HepG2 (cell line): ENCODE results near the gene SLC15A3. TPM values are rescaled to one million over a fixed set of nuclear protein-coding genes. Genes with fewer than 3 reads are reported as not detected.
A peak's percentile ranks its signal among the peaks of the same experiment; 100 is the strongest.

Experiments used
- FUBP1 ChIP-seq: sonication (generic); formaldehyde crosslinking; IDR thresholded peaks from 2 replicates; pipeline ENCODE4 v1.5.1; 2020; ENCODE audit warnings: missing genetic modification reagents, mild to moderate bottlenecking, borderline replicate concordance
- HCFC1 ChIP-seq: fragments of 150-350 bp; IDR thresholded peaks from 2 replicates; pipeline ENCODE4 v1.6.1; 2014; ENCODE audit warnings: low read depth, low read length
- IKZF1 ChIP-seq: fragments of 450-650 bp; IDR thresholded peaks from 2 replicates; pipeline ENCODE4 v1.7.1; 2016
- KAT8 ChIP-seq: IDR thresholded peaks from 2 replicates; pipeline ENCODE4 v1.6.1; 2016; ENCODE audit warnings: missing genetic modification reagents, missing compliant biosample characterization
- NR2F6 ChIP-seq, 2 experiments: IDR thresholded peaks; 2 replicates each; pipeline ENCODE4 v1.6.1; 2016; ENCODE audit warnings: antibody characterized with exemption in 1 of 2, mild to moderate bottlenecking in 1 of 2
- REPIN1 ChIP-seq: sonication (generic); formaldehyde crosslinking; IDR thresholded peaks from 2 replicates; pipeline ENCODE4 v1.8.0; 2022; ENCODE audit warnings: missing genetic modification reagents, low read depth, mild to moderate bottlenecking, borderline replicate concordance
- RFX1 ChIP-seq: fragments of 450-650 bp; IDR thresholded peaks from 2 replicates; pipeline ENCODE4 v1.6.1; 2017
- SNAPC2 ChIP-seq: sonication (generic); formaldehyde crosslinking; IDR thresholded peaks from 2 replicates; pipeline ENCODE4 v1.8.1; 2022; ENCODE audit warnings: mild to moderate bottlenecking, missing genetic modification reagents
- SNAPC4 ChIP-seq: sonication (generic); formaldehyde crosslinking; IDR thresholded peaks from 2 replicates; pipeline ENCODE4 v1.4.0; 2020; ENCODE audit warnings: mild to moderate bottlenecking, missing genetic modification reagents
- TBP ChIP-seq: sonication (generic); formaldehyde crosslinking; IDR thresholded peaks from 2 replicates; pipeline ENCODE4 v1.5.0; 2020; ENCODE audit warnings: missing genetic modification reagents
- TOE1 ChIP-seq: sonication (generic); formaldehyde crosslinking; IDR thresholded peaks from 2 replicates; pipeline ENCODE4 v1.4.0; 2020; ENCODE audit warnings: mild to moderate bottlenecking, missing genetic modification reagents
- ZBTB26 ChIP-seq: IDR thresholded peaks from 2 replicates; pipeline ENCODE4 v1.6.1; 2016; ENCODE audit warnings: missing compliant biosample characterization, missing genetic modification reagents, borderline replicate concordance
- ZFP36L2 ChIP-seq: sonication (generic); formaldehyde crosslinking; IDR thresholded peaks from 2 replicates; pipeline ENCODE4 v1.4.0; 2020; ENCODE audit warnings: missing genetic modification reagents
- ZFP62 ChIP-seq: sonication (generic); formaldehyde crosslinking; IDR thresholded peaks from 2 replicates; pipeline ENCODE4 v1.4.0; 2020; ENCODE audit warnings: missing genetic modification reagents
- ZNF234 ChIP-seq: sonication (generic); formaldehyde crosslinking; conservative IDR thresholded peaks from 2 replicates; pipeline ENCODE4 v1.5.1; 2020; ENCODE audit warnings: mild to moderate bottlenecking, missing genetic modification reagents
- ZNF329 ChIP-seq: sonication (generic); formaldehyde crosslinking; IDR thresholded peaks from 2 replicates; pipeline ENCODE4 v1.9.0; 2021; ENCODE audit warnings: low read depth, mild to moderate bottlenecking, missing genetic modification reagents
- ZNF552 ChIP-seq: sonication (generic); formaldehyde crosslinking; IDR thresholded peaks from 2 replicates; pipeline ENCODE4 v1.9.0; 2022; ENCODE audit warnings: missing genetic modification reagents, mild to moderate bottlenecking, borderline replicate concordance
- ZNF562 ChIP-seq: sonication (generic); formaldehyde crosslinking; IDR thresholded peaks from 2 replicates; pipeline ENCODE4 v1.8.0; 2022; ENCODE audit warnings: missing genetic modification reagents, borderline replicate concordance
- ZNF615 ChIP-seq: sonication (generic); formaldehyde crosslinking; IDR thresholded peaks from 2 replicates; pipeline ENCODE4 v1.5.0; 2020; ENCODE audit warnings: mild to moderate bottlenecking, missing genetic modification reagents, borderline replicate concordance
- ZNF703 ChIP-seq: sonication (generic); formaldehyde crosslinking; IDR thresholded peaks from 2 replicates; pipeline ENCODE4 v1.5.1; 2020; ENCODE audit warnings: missing genetic modification reagents, mild to moderate bottlenecking, moderate library complexity, borderline replicate concordance
- polyA plus RNA-seq, 8 experiments: library from polyadenylated mRNA; depleted of rRNA in 3 of 8; stranded (reverse) in 7 of 8; unstranded in 1 of 8; fragments of >200 nt; fragmentation: Illumina TruSeq in 4 of 8; extraction: Trizol in 4 of 8; gene quantifications; 2 replicates each; pipeline versions ENCODE4 v1.2.1 to v1.2.3, GENCODE V29; 2011 to 2016; ENCODE audit warnings: low read depth in 4 of 8, missing spikeins in 1 of 8, mixed read lengths in 1 of 8; ENCODE audit not compliant: insufficient read depth in 1 of 8
- total RNA-seq, 5 experiments: library from RNA; depleted of rRNA; stranded (reverse); fragments of >200 nt; fragmentation: Illumina TruSeq; extraction: Trizol; gene quantifications; 2 replicates each; pipeline ENCODE4 v1.2.3, GENCODE V29; 2016; ENCODE audit warnings: low read depth in 1 of 5
- TF ChIP-seq, protein P1 (sequence below): sonication (generic); formaldehyde crosslinking; IDR thresholded peaks from 2 replicates; pipeline ENCODE4 v1.4.0; 2020; ENCODE audit warnings: missing genetic modification reagents

SLC15A3 gene
- total and polyA plus RNA-seq, 2 of the 13 experiments (the other 11 are each of a cell fraction or from before 2014, with no cell fraction given), result 0.45 to 0.77 TPM

GRCh38 chr11:60913793-60914632, 38.0 kb downstream of the SLC15A3 start, which contains the start of gene TMEM109 (continued):
- TF ChIP-seq SNAPC4 (no peak), SNAPC2 (CRISPR knock-in tag) (no peak), HCFC1 (peak; percentile 87), ZFP36L2 (CRISPR knock-in tag) (no peak), ZBTB26 (CRISPR knock-in tag) (no peak), ZNF552 (CRISPR knock-in tag) (peak; percentile 26; the same call in 1 of the 2 replicates), TBP (CRISPR knock-in tag) (no peak), TOE1 (CRISPR knock-in tag) (no peak), IKZF1 (no peak), NR2F6 (IDR thresholded peaks at IDR 0.05) (no peak), NR2F6 (CRISPR knock-in tag; IDR thresholded peaks at IDR 0.05) (no peak), ZNF329 (CRISPR knock-in tag) (peak; percentile 50; the same call in 1 of the 2 replicates), ZNF615 (no peak), ZNF703 (no peak), ZFP62 (no peak), ZNF562 (CRISPR knock-in tag) (no peak), REPIN1 (0 out of 2 replicates have a peak, but pooled peaks have one; percentile 35), RFX1 (no peak), ZNF234 (CRISPR knock-in tag) (no peak), FUBP1 (no peak), KAT8 (peak; percentile 38; the same call in 1 of the 2 replicates)
- TF ChIP-seq, protein P1, sequence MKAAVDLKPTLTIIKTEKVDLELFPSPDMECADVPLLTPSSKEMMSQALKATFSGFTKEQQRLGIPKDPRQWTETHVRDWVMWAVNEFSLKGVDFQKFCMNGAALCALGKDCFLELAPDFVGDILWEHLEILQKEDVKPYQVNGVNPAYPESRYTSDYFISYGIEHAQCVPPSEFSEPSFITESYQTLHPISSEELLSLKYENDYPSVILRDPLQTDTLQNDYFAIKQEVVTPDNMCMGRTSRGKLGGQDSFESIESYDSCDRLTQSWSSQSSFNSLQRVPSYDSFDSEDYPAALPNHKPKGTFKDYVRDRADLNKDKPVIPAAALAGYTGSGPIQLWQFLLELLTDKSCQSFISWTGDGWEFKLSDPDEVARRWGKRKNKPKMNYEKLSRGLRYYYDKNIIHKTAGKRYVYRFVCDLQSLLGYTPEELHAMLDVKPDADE (CRISPR knock-in tag), result no peak
